Measurements from ENCODE around the gene PRCC.

DNA sequence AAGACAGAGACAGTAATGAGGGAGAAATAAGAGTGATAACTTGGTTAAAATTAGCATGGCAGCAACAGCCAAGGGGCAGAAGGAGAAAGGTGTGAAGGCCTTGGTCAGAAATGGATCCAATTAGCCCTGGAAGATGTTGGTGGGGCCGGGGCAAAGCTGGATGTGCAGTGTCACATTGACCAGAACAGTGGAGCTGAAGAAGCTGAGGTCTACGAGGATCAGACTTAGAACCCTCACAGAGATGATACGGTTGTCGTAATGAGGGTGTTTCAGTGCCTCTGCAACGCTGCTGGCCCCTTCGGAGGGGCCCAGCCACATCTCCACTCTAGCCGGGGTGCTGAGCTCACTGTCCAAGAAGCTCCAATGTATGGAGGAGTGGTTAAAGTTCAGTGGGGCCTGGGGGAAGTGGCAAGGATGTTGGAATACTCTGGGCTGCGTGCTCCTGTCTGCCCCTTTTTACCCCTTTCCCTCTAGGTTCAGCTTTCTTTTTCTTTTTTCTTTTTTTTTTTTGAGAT is 35.1 kb downstream of the PRCC start:
- TF ChIP-seq EZH2 (IDR thresholded peaks at IDR 0.05; ENCODE audit: low read length), result no peak
- TF ChIP-seq, protein P1, sequence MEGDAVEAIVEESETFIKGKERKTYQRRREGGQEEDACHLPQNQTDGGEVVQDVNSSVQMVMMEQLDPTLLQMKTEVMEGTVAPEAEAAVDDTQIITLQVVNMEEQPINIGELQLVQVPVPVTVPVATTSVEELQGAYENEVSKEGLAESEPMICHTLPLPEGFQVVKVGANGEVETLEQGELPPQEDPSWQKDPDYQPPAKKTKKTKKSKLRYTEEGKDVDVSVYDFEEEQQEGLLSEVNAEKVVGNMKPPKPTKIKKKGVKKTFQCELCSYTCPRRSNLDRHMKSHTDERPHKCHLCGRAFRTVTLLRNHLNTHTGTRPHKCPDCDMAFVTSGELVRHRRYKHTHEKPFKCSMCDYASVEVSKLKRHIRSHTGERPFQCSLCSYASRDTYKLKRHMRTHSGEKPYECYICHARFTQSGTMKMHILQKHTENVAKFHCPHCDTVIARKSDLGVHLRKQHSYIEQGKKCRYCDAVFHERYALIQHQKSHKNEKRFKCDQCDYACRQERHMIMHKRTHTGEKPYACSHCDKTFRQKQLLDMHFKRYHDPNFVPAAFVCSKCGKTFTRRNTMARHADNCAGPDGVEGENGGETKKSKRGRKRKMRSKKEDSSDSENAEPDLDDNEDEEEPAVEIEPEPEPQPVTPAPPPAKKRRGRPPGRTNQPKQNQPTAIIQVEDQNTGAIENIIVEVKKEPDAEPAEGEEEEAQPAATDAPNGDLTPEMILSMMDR (optimal IDR thresholded peaks at IDR 0.05 in 1 of 3, IDR thresholded peaks at IDR 0.05 in 1 of 3, conservative IDR thresholded peaks at IDR 0.05 in 1 of 3; ENCODE audit: extremely low read depth in 1 of 3, insufficient read depth in 2 of 3, low read length in 3 of 3), result no peak

Data from keratinocyte (primary cell).